Measurements from ENCODE around the gene AFAP1. TPM values are rescaled to one million over a fixed set of nuclear protein-coding genes. Genes with fewer than 3 reads are reported as not detected.

The AFAP1 gene
- total and polyA plus RNA-seq, 2 donors (not counting 3 experiments of a cell fraction or from before 2014, with no cell fraction given) = 32.3 to 103 TPM

DNA sequence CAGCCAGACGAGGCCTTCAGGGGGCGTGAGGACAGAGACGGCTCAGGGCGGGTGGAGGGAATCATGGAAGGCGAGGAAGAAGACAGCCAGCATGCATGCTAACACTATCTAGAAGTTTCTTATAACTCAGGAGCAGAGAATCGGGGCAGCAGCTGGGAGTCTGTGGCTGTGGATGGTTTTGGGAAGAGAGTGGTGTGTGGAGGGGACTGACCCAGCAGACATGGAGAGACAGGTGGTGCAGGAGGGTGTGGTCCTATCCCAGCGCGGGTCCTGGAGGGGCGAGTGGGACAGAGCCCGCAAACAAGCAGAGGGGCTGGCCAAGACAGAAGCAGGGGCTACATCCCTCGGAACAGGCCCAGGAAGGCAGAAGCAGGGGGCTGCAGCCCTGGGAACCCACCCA, 192.1 kb downstream of the AFAP1 start:
- H3K27me3 ChIP-seq (ENCODE audit: control insufficient read depth in 2 of 2, insufficient read depth in 2 of 2, low read length in 2 of 2) = no peaks in the 10 kb centered on the region
- H3K9me1 ChIP-seq (replicated peaks; ENCODE audit: control insufficient read depth, extremely low read depth, insufficient read depth, low read length) = no peaks in the 10 kb centered on the region
- H3K4me2 ChIP-seq (ENCODE audit: insufficient read depth, low read length) = no peak overlapping the region
- H3K4me3 ChIP-seq (replicated peaks in 1 of 3; ENCODE audit: insufficient read depth in 1 of 3, low read depth in 1 of 3, low read length in 3 of 3) = no peak overlapping the region
- CTCF ChIA-PET = interaction anchor here (1.7 kb wide), 1 partner anchor 27 kb away, joined by 3 read pairs; no protein-coding TSS in a partner anchor
- intact Hi-C loops (cut with micrococcal nuclease) (no loop called here), dilution Hi-C loops (cut with MboI; ENCODE audit: extremely low pct_ligation_motif_present, low sequenced_read_pairs) (no loop called here)
- H3K27ac ChIP-seq (ENCODE audit: insufficient read depth, low read depth, low read length) = no peak overlapping the region
- TF ChIP-seq EZH2 (IDR thresholded peaks at IDR 0.05; ENCODE audit: borderline replicate concordance, low read depth, low read length, severe bottlenecking) (no peak), JUN (IDR thresholded peaks at IDR 0.05; ENCODE audit: borderline replicate concordance, insufficient read depth, insufficient read length, low read depth) (no peak), CTCF (IDR thresholded peaks at IDR 0.05; ENCODE audit: extremely low read depth in 1 of 2, insufficient read depth in 1 of 2, low read depth in 1 of 2, low read length in 2 of 2) (no peak), POLR2A (IDR thresholded peaks at IDR 0.05; ENCODE audit: low read depth, low read length) (no peak), POLR2AphosphoS5 (IDR thresholded peaks at IDR 0.05; ENCODE audit: insufficient read depth, low read depth, low read length) (no peak), MYC (IDR thresholded peaks at IDR 0.05; ENCODE audit: low read depth, low read length) (no peak), FOS (IDR thresholded peaks at IDR 0.05; ENCODE audit: borderline replicate concordance, insufficient read depth, low read length) (no peak), MAX (IDR thresholded peaks at IDR 0.05; ENCODE audit: insufficient read depth, insufficient read length) (no peak), GATA2 (IDR thresholded peaks at IDR 0.05; ENCODE audit: insufficient read depth, insufficient read length, low read depth, low read length) (no peak)
- no peak for DNase-seq (ENCODE audit: low read depth, low spot score)
- H3K9ac ChIP-seq (replicated peaks; ENCODE audit: extremely low read depth, insufficient read depth, low read length) = no peak overlapping the region
- no peak overlapping the region for H2AFZ ChIP-seq (ENCODE audit: low read depth, low read length)
- POLR2A ChIA-PET = no interaction called here
- FAIRE-seq = no peak
- BruUV-seq (replicated peaks) = no TSS peak
- no peaks in the 10 kb centered on the region for H3K36me3 ChIP-seq (ENCODE audit: control insufficient read depth in 2 of 2, extremely low read depth in 1 of 2, insufficient read depth in 2 of 2, low read length in 2 of 2)
- H3K4me1 ChIP-seq (ENCODE audit: control insufficient read depth, extremely low read depth, insufficient read depth, low read length) = no peaks in the 10 kb centered on the region
- no peaks in the 10 kb centered on the region for H3K79me2 ChIP-seq (ENCODE audit: control insufficient read depth, insufficient read depth, low read length)
- H4K20me1 ChIP-seq (replicated peaks; ENCODE audit: control insufficient read depth, extremely low read depth, insufficient read depth, low read length) = no peaks in the 10 kb centered on the region
- H3K9me3 ChIP-seq (replicated peaks; ENCODE audit: control insufficient read depth, insufficient read depth, low read length) = no peaks in the 10 kb centered on the region
